IgD-negative memory B cell (primary cell): ENCODE measurements around the gene FUZ. TPM values are rescaled to one million over a fixed set of nuclear protein-coding genes. Genes with fewer than 3 reads are reported as not detected.
"Not testable (repeated sequence)": the region's sequence is repeated elsewhere in the genome, so short reads cannot be mapped to it uniquely, and the experiment has no call there.

Experiments used
- H3K27ac Mint-ChIP-seq, 3 donors: one replicate each; pipeline ENCODE4 v1.8.0; 2020 to 2022; ENCODE audit warnings: mild to moderate bottlenecking in 3 of 3, mixed read lengths in 3 of 3, moderate library complexity in 1 of 3
- H3K27me3 Mint-ChIP-seq: one replicate; pipeline ENCODE4 v1.8.0; 2021; ENCODE audit warnings: mixed read lengths
- H3K36me3 Mint-ChIP-seq: one replicate; pipeline ENCODE4 v1.8.0; 2020; ENCODE audit warnings: mild to moderate bottlenecking, mixed read lengths
- H3K4me1 Mint-ChIP-seq, 3 donors: one replicate each; pipeline ENCODE4 v1.8.0; 2020 to 2022; ENCODE audit warnings: mixed read lengths in 3 of 3, mild to moderate bottlenecking in 1 of 3
- H3K4me3 Mint-ChIP-seq, 4 donors: one replicate each; pipeline ENCODE4 v1.8.0; 2020 to 2022; ENCODE audit warnings: mild to moderate bottlenecking in 4 of 4, mixed read lengths in 4 of 4, moderate library complexity in 3 of 4
- H3K9me3 Mint-ChIP-seq, 3 donors: one replicate each; pipeline ENCODE4 v1.8.0; 2020 to 2021; ENCODE audit warnings: mixed read lengths in 3 of 3, mild to moderate bottlenecking in 1 of 3
- polyA plus RNA-seq: library from polyadenylated mRNA; unstranded; fragments of 300-500 nt; fragmentation: Illumina TruSeq; gene quantifications from one replicate; pipeline ENCODE4 v1.2.3, GENCODE V29; 2021

The FUZ gene
- polyA plus RNA-seq, 1 donor from 2014 or later = 6.6 TPM

DNA sequence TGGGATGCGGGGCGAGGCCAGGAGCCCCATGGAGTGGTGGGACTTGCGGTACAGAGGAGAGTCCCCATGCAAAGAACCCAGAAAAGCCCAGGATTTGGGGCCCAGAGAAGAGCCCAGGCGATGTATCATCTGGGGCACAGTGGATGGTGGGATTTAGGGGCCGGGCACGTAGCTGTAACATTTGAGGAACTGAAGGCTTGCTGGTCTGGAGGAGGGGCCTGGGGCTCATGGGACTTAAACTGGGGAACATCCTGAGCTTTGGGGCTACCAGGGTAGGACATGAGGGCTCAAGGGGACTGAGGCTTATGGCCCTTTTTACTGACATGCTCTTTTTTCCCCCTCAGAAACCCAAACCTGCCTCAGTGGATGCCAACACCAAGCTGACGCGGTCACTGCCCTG lies 18.5 kb upstream of the FUZ start:
- H3K9me3 Mint-ChIP-seq = no peaks in the 10 kb centered on the region
- H3K4me1 Mint-ChIP-seq = peaks cover under 1 to 2% (median 2%) of the 10 kb centered on the region in 3 donors
- no peaks in the 10 kb centered on the region for H3K27me3 Mint-ChIP-seq
- H3K36me3 Mint-ChIP-seq = peaks cover 1% of the 10 kb centered on the region
- H3K4me3 Mint-ChIP-seq = no peak overlapping the region
- H3K27ac Mint-ChIP-seq = no peak overlapping the region

DNA sequence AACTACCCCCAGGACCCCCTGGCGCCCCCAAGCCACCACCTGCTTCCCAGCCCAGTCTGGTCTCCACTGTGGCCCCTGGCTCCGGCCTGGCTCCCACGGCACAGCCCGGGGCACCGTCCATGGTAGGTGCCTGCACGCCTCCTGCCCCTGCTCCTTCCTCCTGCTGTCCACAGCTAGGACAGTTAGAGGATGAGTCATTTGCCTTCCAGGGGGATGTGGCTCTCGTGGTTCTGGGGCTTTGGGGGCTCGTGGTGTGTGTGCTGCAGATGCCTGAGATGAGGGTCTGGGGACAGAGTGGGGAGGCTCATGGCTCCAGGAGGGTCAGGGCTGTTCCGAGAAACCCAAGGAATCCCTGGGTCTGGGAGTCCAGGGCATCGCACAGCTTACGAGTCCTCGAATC lies 17.7 kb upstream of the FUZ start:
- Mint-ChIP-seq H3K9me3 (no peaks in the 10 kb centered on the region), H3K36me3 (peaks cover 1% of the 10 kb centered on the region), H3K4me3 (no peak overlapping the region), H3K27me3 (no peaks in the 10 kb centered on the region), H3K4me1 (peaks cover 2 to 5% (median 4%) of the 10 kb centered on the region in 3 donors), H3K27ac (no peak overlapping the region)

DNA sequence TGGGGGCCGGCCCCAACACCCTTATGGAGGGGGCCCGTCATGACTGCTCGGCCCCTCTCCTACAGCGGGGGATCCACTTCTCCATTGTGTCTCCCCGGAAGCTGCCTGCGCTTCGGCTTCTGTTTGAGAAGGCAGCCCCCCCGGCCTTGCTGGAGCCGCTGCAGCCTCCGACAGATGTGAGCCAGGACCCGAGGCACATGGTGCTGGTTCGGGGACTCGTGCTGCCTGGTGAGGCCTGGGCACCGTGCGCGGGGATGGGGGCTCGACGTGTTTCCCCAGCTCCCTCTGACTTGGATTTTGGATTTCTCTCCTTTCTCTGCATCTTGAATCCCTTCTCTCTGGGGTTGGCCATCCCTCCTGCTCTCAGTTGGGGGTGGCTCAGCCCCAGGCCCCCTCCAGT lies 16.6 kb upstream of the FUZ start:
- Mint-ChIP-seq H3K36me3 (peaks cover 1% of the 10 kb centered on the region), H3K27ac (no peak overlapping the region), H3K4me1 (peaks cover 2 to 5% (median 4%) of the 10 kb centered on the region in 3 donors), H3K4me3 (no peak overlapping the region), H3K9me3 (no peaks in the 10 kb centered on the region), H3K27me3 (no peaks in the 10 kb centered on the region)

DNA sequence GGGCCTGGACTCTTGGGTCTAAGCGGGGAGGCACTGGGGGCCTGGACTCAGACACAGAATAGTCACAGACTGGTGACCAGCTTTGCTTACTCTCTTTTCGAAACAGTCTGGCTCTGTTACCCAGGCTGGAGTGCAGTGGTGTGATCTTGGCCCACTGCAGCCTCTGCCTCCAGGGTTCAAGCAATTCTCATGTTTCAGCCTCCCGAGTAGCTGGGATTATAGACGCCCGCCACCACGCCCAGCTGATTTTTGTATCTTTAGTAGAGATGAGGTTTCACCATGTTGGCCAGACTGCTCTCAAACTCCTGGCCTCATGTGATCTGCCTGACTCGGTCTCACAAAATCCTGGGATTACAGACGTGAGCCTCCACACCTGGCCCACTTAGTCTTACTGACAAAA lies 16.1 kb upstream of the FUZ start:
- no peak overlapping the region for H3K4me3 Mint-ChIP-seq
- H3K27ac Mint-ChIP-seq = no peak overlapping the region
- H3K36me3 Mint-ChIP-seq = peaks cover 1% of the 10 kb centered on the region
- no peaks in the 10 kb centered on the region for H3K9me3 Mint-ChIP-seq
- no peaks in the 10 kb centered on the region for H3K27me3 Mint-ChIP-seq
- peaks cover 4 to 5% (median 5%) of the 10 kb centered on the region in 3 donors for H3K4me1 Mint-ChIP-seq

DNA sequence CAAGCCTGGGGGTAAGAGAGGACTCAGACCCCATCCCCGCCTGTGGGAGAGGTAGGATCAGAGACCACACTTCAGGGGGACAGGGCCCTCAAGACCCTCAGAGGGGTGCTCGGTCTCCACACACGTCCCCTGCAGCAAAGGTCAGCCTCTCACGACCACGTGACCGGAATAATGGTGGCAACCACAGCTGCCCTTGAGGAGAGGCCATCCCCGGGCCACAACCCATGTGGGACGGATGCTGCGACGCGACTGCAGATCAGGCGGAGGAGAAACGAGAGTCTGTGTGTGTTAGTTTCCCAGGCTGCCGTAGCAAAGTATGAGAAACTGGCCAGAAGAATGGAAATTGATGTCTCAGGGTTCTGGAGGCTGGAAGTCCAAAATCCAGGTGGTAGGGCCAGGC lies 13.9 kb upstream of the FUZ start:
- no peaks in the 10 kb centered on the region for H3K27me3 Mint-ChIP-seq
- no peak overlapping the region for H3K4me3 Mint-ChIP-seq
- H3K27ac Mint-ChIP-seq = no peak overlapping the region
- peaks cover 14 to 18% (median 15%) of the 10 kb centered on the region in 3 donors for H3K4me1 Mint-ChIP-seq
- no peaks in the 10 kb centered on the region for H3K9me3 Mint-ChIP-seq
- H3K36me3 Mint-ChIP-seq = no peaks in the 10 kb centered on the region

DNA sequence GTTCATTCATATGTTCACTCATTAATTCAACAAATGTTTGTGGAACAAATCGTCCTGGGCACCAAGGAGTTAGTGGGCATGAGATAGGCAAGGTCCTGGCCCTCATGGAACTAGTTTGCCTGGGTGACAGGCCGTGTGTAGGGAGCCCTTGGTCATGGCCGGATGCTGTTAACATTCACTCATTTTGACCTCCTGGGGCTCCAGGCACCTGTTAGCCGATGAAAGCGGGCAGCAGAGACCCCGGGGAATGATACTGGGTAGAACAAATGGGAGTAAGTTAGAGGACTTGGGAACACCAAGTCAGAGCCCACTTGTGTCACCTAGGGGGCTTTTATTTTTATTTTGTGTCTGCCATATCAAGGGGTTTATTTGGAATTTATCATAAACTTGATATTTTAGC lies 11.6 kb upstream of the FUZ start:
- Mint-ChIP-seq H3K9me3 (no peaks in the 10 kb centered on the region), H3K4me3 (no peak overlapping the region), H3K27ac (no peak overlapping the region), H3K27me3 (no peaks in the 10 kb centered on the region), H3K4me1 (peaks cover 15 to 24% (median 17%) of the 10 kb centered on the region in 3 donors), H3K36me3 (peaks cover 5% of the 10 kb centered on the region)

DNA sequence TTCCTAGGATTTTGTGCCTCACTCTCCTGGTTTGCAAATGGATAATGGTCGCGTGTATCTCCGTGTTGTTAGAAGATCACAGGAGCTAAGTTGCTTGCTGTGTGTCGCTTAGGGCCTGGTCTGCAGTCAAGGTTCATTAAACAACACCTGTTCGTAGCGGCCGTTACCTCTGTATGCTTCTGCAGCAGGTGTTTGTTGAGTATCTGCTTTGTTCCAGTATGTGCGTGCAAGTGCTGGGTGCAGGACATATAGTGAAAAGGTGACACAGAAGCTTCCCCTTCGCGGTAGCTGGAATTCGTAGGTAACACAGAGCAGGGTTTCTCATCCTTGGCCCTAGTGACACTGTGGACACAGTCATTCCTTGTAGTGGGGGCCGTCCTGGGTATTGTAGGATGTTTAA lies 10.4 kb upstream of the FUZ start:
- H3K4me3 Mint-ChIP-seq = peak overlapping the region; percentile 16 to 60 (median 31)
- no peaks in the 10 kb centered on the region for H3K27me3 Mint-ChIP-seq
- peak overlapping the region in 2 of 3 donors; percentile 23 to 60 for H3K27ac Mint-ChIP-seq
- H3K4me1 Mint-ChIP-seq = peaks cover 20 to 30% (median 23%) of the 10 kb centered on the region in 3 donors
- H3K36me3 Mint-ChIP-seq = peaks cover 5% of the 10 kb centered on the region
- no peaks in the 10 kb centered on the region for H3K9me3 Mint-ChIP-seq

DNA sequence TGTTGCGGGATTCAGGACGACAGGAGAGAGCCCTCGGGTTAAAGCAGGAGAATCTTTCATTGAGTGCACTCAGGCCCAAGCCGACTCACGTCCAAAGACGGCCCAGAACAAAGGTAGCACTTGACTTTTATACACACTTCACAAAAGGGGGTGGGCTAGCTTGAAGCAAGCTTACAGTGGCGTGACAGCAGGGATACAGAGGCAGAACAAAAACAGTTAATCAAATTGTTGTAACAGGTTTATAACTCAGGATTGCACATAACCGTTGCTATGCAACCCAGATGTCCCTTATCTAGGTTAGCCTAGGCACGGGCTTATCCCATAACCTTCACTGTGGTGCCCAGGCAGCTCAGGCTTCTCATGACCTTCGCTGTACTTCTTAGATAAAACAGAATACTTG lies 7.0 kb upstream of the FUZ start:
- Mint-ChIP-seq H3K4me3 (peak overlapping the region; percentile 5 to 99 (median 58)), H3K4me1 (peaks cover 21 to 31% (median 27%) of the 10 kb centered on the region in 3 donors), H3K9me3 (no peaks in the 10 kb centered on the region), H3K27me3 (no peaks in the 10 kb centered on the region), H3K36me3 (peaks cover 5% of the 10 kb centered on the region), H3K27ac (peak overlapping the region in 2 of 3 donors; percentile 19 to 61)

DNA sequence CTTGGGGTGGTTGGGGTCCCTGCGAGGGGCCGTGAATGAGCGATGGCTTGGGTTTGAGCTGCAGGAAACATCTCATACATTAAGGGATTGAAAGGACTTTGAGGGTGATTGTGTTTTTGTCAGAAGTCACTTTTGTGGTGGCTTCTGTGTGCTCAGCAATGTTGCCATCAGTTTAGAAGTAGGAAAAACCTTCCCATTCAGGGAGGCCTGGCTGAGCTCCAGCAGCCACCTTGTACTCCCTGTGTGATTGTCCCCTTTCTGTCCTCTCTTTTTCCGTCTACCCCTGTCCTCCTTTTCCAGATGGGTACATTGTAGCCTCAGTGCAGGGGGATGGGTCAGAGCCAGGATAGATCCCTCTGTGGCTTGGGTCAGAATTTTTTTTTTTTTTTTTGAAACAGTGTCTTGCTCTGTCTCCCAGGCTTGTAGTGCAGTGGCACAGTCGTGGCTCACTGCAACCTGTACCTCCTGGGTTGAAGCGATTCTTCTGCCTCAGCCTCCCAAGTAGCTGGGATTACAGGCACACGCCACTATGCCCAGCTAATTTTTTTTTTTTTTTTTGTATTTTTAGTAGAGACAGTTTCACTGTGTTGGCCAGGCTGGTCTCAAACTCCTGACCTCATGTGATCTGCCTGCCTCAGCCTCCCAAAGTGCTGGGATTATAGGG lies 6.5 kb upstream of the FUZ start:
- not testable (repeated sequence) for H3K27me3 Mint-ChIP-seq, H3K36me3 Mint-ChIP-seq, H3K9me3 Mint-ChIP-seq
- H3K4me3 Mint-ChIP-seq = peak overlapping the region; percentile 95 to 99 (median 99)
- peak overlapping the region; percentile 19 to 99 (median 90) for H3K27ac Mint-ChIP-seq
- H3K4me1 Mint-ChIP-seq = peaks cover 24 to 33% (median 27%) of the 10 kb centered on the region in 3 donors

DNA sequence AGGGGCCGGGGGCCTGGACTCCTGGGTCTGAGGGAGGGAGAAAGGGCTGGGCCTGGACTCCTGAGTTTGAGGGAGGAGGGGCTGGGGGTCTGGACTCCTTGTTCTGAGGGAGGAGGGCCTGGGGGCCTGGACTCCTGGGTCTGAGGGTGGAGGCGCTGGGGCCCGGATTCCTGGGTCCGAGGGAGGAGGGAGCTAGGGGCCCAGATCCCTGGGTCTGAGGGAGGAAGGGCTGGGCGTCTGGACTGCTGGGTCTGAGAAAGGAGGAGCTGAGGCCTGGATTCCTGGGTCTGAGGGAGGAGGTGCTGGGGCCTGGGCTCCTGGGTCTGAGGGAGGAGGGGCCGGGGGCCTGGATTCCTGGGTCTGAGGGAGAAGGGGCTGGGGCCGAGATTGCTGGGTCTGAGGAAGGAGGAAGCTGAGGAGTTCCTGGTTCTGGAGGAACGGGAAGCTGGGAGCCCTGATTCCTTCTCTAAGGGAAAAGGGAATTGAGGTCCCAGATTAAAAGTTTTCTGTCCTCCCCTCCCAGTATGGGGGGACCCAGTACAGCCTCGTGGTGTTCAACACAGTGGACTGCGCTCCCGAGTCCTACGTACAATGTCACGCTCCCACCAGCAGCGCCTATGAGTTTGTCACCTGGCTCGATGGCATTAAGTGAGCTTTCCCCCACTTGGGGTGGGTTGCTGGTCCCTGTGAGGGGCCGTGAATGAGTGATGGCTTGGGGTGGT lies 5.7 kb upstream of the FUZ start:
- Mint-ChIP-seq H3K4me1 (peaks cover 21 to 34% (median 22%) of the 10 kb centered on the region in 3 donors), H3K9me3 (no peaks in the 10 kb centered on the region), H3K4me3 (peak overlapping the region; percentile 95 to 99 (median 99)), H3K27me3 (no peaks in the 10 kb centered on the region), H3K27ac (peak overlapping the region; percentile 99 to 100 (median 99)), H3K36me3 (peaks cover 5% of the 10 kb centered on the region)

DNA sequence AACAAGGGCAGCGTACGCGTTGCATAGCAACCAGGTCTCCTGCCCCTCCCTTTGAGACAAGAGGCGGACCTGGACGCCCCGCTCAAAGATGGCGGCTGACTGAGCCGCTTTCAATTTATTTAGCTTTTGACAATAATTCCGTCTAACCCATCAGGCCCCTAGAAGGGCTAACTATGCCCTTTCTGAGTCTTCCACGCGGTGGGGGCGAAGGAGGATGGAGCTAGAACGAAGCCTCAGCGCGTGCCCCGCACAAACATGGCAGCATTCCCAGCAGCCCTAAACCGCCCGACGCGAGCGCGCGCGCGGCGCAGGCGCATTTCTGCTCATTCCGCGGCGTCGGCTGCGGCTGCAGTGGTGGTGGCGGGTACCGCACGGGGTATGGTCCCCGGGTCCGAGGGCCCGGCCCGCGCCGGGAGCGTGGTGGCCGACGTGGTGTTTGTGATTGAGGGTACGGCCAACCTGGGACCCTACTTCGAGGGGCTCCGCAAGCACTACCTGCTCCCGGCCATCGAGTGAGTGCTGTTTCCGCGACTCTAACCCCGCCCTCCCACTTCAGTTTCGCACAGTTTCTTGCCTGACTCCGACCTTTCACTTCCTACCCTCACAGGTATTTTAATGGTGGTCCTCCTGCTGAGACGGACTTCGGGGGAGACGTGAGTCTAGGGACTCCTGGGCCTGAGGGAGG lies 5.0 kb upstream of the FUZ start, which contains the start of gene MED25:
Gene MED25 (plus strand): TSS at position 326 of the 685 bp plus-strand sequence. CDS start 53 bp downstream, at position 379.
- peaks cover 17 to 27% (median 19%) of the 10 kb centered on the region in 3 donors for H3K4me1 Mint-ChIP-seq
- H3K4me3 Mint-ChIP-seq = peak within 1 kb of the TSS; percentile 95 to 99 (median 99)
- H3K27me3 Mint-ChIP-seq = no peaks in the 10 kb centered on the region
- peaks cover 5% of the 10 kb centered on the region for H3K36me3 Mint-ChIP-seq
- H3K27ac Mint-ChIP-seq = peak within 1 kb of the TSS; percentile 99 to 100 (median 99)
- no peaks in the 10 kb centered on the region for H3K9me3 Mint-ChIP-seq

DNA sequence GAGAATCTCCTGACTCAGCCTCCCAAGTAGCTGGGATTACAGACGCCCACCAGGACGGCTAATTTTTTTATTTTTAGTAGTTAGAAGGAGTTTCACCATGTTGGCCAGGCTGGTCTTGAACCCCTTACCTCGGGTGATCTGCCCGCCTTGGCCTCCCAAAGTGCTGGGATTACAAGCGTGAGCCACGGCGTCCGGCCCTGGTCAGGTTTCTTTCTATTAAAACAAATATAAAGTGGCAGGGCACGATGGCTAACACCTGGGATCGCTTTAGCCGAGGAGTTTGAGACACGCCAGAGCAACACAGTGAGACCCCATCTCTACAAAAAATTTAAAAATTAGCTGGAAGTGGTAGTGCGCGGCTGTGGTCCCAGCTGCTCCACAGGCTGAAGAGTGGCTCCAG lies 3.5 kb upstream of the FUZ start:
- peaks cover 5% of the 10 kb centered on the region for H3K36me3 Mint-ChIP-seq
- no peaks in the 10 kb centered on the region for H3K9me3 Mint-ChIP-seq
- H3K4me1 Mint-ChIP-seq = peaks cover 22 to 30% (median 22%) of the 10 kb centered on the region in 3 donors
- H3K27ac Mint-ChIP-seq = peak overlapping the region; percentile 84 to 99 (median 99)
- no peaks in the 10 kb centered on the region for H3K27me3 Mint-ChIP-seq
- H3K4me3 Mint-ChIP-seq = no peak overlapping the region

DNA sequence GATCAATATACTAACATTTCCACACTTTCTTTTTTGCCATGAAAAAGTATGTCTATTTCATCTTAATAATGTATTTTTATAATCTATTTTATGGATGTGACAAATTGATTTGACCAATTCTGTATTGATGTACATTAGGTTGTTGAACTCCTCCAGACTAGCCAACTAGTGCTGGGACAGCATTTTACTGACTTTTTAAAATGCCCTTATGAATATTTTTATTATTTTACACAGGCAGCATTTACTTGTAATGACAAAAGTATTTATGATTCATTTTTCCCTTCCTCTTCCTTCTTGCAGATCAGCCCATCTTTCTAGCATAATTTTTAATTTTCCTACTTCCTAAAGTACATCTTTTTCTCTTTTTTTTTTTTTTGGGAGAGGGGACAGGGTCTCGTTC lies 918 bp upstream of the FUZ start:
- Mint-ChIP-seq H3K4me1 (peaks cover 17 to 23% (median 22%) of the 10 kb centered on the region in 3 donors), H3K9me3 (no peaks in the 10 kb centered on the region), H3K4me3 (peak overlapping the region in 3 of 4 donors; percentile 21 to 58 (median 39)), H3K36me3 (peaks cover 2% of the 10 kb centered on the region), H3K27ac (peak overlapping the region; percentile 90 to 100 (median 97)), H3K27me3 (no peaks in the 10 kb centered on the region)

DNA sequence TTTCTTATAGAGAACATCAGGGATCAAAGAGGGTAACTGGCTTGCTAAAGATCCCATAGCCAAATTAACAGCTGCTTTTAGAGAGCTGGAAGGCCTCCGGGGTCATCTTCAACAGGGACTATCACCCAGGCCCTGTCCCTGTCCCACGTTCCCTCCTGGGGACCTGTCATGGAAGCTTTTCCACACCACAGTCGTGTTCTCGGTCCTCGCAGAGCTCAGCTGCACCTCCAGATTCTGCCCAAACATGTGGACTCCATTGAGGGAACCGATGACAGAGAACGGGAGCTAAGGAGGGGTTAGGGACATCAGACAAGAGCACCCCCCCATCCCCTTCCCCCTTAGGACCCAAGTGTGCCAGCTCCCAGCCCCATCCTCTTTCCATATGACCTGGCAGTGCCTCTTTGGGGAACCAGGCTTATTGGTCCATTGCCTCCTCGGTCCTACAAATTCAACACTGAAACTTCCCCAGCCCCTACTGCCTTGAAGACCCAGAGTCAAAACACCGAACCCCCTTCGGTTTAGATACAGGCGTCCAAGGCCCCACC lies 568 bp downstream of the FUZ start:
- peaks cover 15 to 29% (median 26%) of the 10 kb centered on the region in 3 donors for H3K4me1 Mint-ChIP-seq
- H3K36me3 Mint-ChIP-seq = peaks cover 2% of the 10 kb centered on the region
- H3K9me3 Mint-ChIP-seq = no peaks in the 10 kb centered on the region
- no peaks in the 10 kb centered on the region for H3K27me3 Mint-ChIP-seq
- H3K4me3 Mint-ChIP-seq = peak overlapping the region; percentile 91 to 99 (median 96)
- H3K27ac Mint-ChIP-seq = peak overlapping the region; percentile 97 to 100 (median 100)

DNA sequence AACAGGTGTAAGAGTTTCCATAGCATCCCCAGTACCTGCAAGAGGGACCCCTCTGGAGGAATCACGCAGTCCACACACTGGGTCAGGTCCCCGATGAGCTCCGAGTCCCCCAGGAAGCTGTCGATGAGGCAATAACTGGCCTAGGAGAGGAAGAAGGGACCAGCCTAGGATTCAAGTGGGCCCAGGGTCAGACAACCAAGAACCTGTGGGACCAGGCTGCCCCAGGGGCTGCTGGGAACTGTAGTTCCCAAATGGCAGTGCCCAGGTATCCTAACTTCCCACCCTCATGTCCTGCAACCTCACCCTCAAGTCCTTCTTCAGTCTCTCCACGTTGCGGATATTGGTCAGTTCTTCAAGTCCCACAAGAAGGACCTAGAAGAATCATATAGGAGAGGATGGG lies 1.8 kb downstream of the FUZ start:
- peak overlapping the region; percentile 23 to 97 (median 89) for H3K27ac Mint-ChIP-seq
- no peaks in the 10 kb centered on the region for H3K9me3 Mint-ChIP-seq
- no peaks in the 10 kb centered on the region for H3K27me3 Mint-ChIP-seq
- H3K4me3 Mint-ChIP-seq = peak overlapping the region in 2 of 4 donors; percentile 58 to 91
- peaks cover 14 to 29% (median 25%) of the 10 kb centered on the region in 3 donors for H3K4me1 Mint-ChIP-seq
- H3K36me3 Mint-ChIP-seq = peaks cover 2% of the 10 kb centered on the region
